H7 (cell line): Measurements from ENCODE around the gene EPB41L4B. TPM values are rescaled to one million over a fixed set of nuclear protein-coding genes. Genes with fewer than 3 reads are reported as not detected.
A peak's percentile ranks its signal among the peaks of the same experiment; 100 is the strongest.

Experiments
- DNase-seq: peaks from one replicate; pipeline ENCODE4 v3.0.0; 2012
- H3K27me3 ChIP-seq: 2 replicates; pipeline ENCODE4 v1.6.0; 2011; ENCODE audit warnings: mild to moderate bottlenecking, low read length; ENCODE audit not compliant: control insufficient read depth, insufficient read depth
- H3K36me3 ChIP-seq: replicated peaks from 2 replicates; pipeline ENCODE4 v1.5.1; 2011; ENCODE audit warnings: low read length; ENCODE audit not compliant: control insufficient read depth, insufficient read depth
- H3K4me3 ChIP-seq: 2 replicates; pipeline ENCODE4 v1.5.1; 2011; ENCODE audit warnings: low read depth, mild to moderate bottlenecking, control low read depth, low read length, moderate library complexity; ENCODE audit not compliant: insufficient read depth
- total RNA-seq: library from RNA; depleted of rRNA; stranded (reverse); fragments of >200 nt; shearing (Covaris generic); gene quantifications from 2 replicates; pipeline ENCODE4 v1.2.3, GENCODE V29; 2014

Gene EPB41L4B
- total RNA-seq, 1 experiment from 2014 or later: 9.1 TPM

GRCh38 chr9:109182940-109183798 is 137.7 kb downstream of the EPB41L4B start:
- Histone ChIP-seq H3K36me3 (no peaks in the 10 kb centered on the region), H3K4me3 (no peak overlapping the region), H3K27me3 (no peaks in the 10 kb centered on the region)
- DNase-seq: peak; percentile 69

- H3K4me3 ChIP-seq: no peak overlapping the region
- DNase-seq: no peak
- H3K36me3 ChIP-seq: no peaks in the 10 kb centered on the region
- H3K27me3 ChIP-seq: no peaks in the 10 kb centered on the region
Observed at GRCh38 chr9:109182550-109182939, 138.3 kb downstream of the EPB41L4B start.

- DNase-seq: no peak
- H3K27me3 ChIP-seq: no peaks in the 10 kb centered on the region
- no peak overlapping the region for H3K4me3 ChIP-seq
- H3K36me3 ChIP-seq: no peaks in the 10 kb centered on the region
Observed at GRCh38 chr9:109181284-109181683, 139.6 kb downstream of the EPB41L4B start.

GRCh38 chr9:109179801-109180523 is 140.9 kb downstream of the EPB41L4B start:
- H3K36me3 ChIP-seq: no peaks in the 10 kb centered on the region
- no peak for DNase-seq
- H3K27me3 ChIP-seq: no peaks in the 10 kb centered on the region
- H3K4me3 ChIP-seq: no peak overlapping the region

- H3K36me3 ChIP-seq: no peaks in the 10 kb centered on the region
- no peak for DNase-seq
- no peak overlapping the region for H3K4me3 ChIP-seq
Observed at GRCh38 chr9:109176963-109177362, 143.9 kb downstream of the EPB41L4B start.

GRCh38 chr9:109176386-109176785 is 144.5 kb downstream of the EPB41L4B start:
- H3K27me3 ChIP-seq: no peaks in the 10 kb centered on the region
- H3K4me3 ChIP-seq: no peak overlapping the region
- no peaks in the 10 kb centered on the region for H3K36me3 ChIP-seq
- no peak for DNase-seq

More at GRCh38 chr9:109176963-109177362, 143.9 kb downstream of the EPB41L4B start:
- H3K27me3 ChIP-seq: no peaks in the 10 kb centered on the region

GRCh38 chr9:109172935-109173334 is 147.9 kb downstream of the EPB41L4B start:
- Histone ChIP-seq H3K27me3 (peaks cover 4% of the 10 kb centered on the region), H3K4me3 (no peak overlapping the region)
- DNase-seq: no peak

GRCh38 chr9:109171926-109172325 is 148.9 kb downstream of the EPB41L4B start:
- H3K36me3 ChIP-seq: no peaks in the 10 kb centered on the region
- H3K4me3 ChIP-seq: no peak overlapping the region
- H3K27me3 ChIP-seq: peaks cover 13% of the 10 kb centered on the region
- no peak for DNase-seq

More at GRCh38 chr9:109172935-109173334, 147.9 kb downstream of the EPB41L4B start:
- no peaks in the 10 kb centered on the region for H3K36me3 ChIP-seq

GRCh38 chr9:109168170-109168569 is 152.7 kb downstream of the EPB41L4B start:
- Histone ChIP-seq H3K36me3 (no peaks in the 10 kb centered on the region), H3K27me3 (peaks cover 31% of the 10 kb centered on the region), H3K4me3 (no peak overlapping the region)
- DNase-seq: no peak

GRCh38 chr9:109167716-109168115 is 153.1 kb downstream of the EPB41L4B start:
- DNase-seq: peak; percentile 50
- Histone ChIP-seq H3K36me3 (no peaks in the 10 kb centered on the region), H3K4me3 (no peak overlapping the region), H3K27me3 (peaks cover 31% of the 10 kb centered on the region)

- Histone ChIP-seq H3K4me3 (peak within 1 kb of the TSS; percentile 41), H3K36me3 (no peaks in the 10 kb centered on the region), H3K27me3 (peaks cover 31% of the 10 kb centered on the region)
- peak; percentile 92 for DNase-seq
Observed at GRCh38 chr9:109166771-109167601, 153.9 kb downstream of the EPB41L4B start, which contains the start of gene FRRS1L. Gene FRRS1L, minus strand, starts transcription at chr9:109167249. Its CDS starts 111 bp downstream, at chr9:109167138.

GRCh38 chr9:109166171-109166770 is 154.6 kb downstream of the EPB41L4B start:
- peak; percentile 77 for DNase-seq
- Histone ChIP-seq H3K4me3 (peak overlapping the region; percentile 41; the same call in 1 of the 2 replicates), H3K27me3 (peaks cover 31% of the 10 kb centered on the region), H3K36me3 (no peaks in the 10 kb centered on the region)

- no peak for DNase-seq
- no peak overlapping the region for H3K4me3 ChIP-seq
- no peaks in the 10 kb centered on the region for H3K36me3 ChIP-seq
- peaks cover 31% of the 10 kb centered on the region for H3K27me3 ChIP-seq
Observed at GRCh38 chr9:109164042-109164441, 156.8 kb downstream of the EPB41L4B start.

- Histone ChIP-seq H3K36me3 (no peaks in the 10 kb centered on the region), H3K27me3 (peaks cover 28% of the 10 kb centered on the region), H3K4me3 (no peak overlapping the region)
- no peak for DNase-seq
Observed at GRCh38 chr9:109163194-109163593, 157.7 kb downstream of the EPB41L4B start.
